HEK293 (cell line): ENCODE data around the gene PLD6.

ENCODE experiments used
- CTCF ChIP-seq: fragments of 450-650 bp; formaldehyde crosslinking; IDR thresholded peaks from 2 replicates; pipeline ENCODE4 v1.5.1; 2016; ENCODE audit warnings: missing biosample characterization, missing genetic modification characterization
- ZNF24 ChIP-seq: fragments of 450-650 bp; formaldehyde crosslinking; IDR thresholded peaks from 2 replicates; pipeline ENCODE4 v1.5.1; 2016; ENCODE audit warnings: missing biosample characterization, missing genetic modification characterization

DNA sequence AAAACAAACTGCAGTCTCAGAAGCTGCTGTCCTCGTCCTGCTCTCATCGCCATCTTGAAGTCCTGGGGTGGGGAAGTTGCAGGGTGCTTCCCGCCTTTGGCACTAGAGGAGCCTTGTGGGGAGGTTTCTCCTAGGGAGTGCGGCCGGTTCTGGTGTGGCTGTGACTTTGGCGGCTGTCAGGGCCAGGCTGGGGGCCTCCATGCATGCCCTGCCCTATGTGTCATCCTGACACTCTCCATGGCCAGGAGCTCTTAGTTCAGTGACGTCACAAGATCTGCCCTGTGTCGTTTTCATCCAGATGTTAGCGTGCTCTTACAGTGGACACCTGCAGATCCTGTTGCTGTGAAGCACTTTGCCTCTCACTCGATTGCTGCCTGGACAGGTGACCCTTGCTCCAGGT, 49.6 kb downstream of the PLD6 start:
- TF ChIP-seq CTCF (tag by site-specific recombination) (no peak), ZNF24 (tag by site-specific recombination) (no peak)
